Measurements from ENCODE around the gene COIL.
"Not testable (repeated sequence)": the region's sequence is repeated elsewhere in the genome, so short reads cannot be mapped to it uniquely, and the experiment has no call there.

GRCh38 chr17:56938206-56938605, 22.6 kb downstream of the COIL start:
- TF ChIP-seq POLR2A (IDR thresholded peaks at IDR 0.05; ENCODE audit: borderline replicate concordance, extremely low read depth, insufficient read depth, insufficient read length); CTCF (IDR thresholded peaks at IDR 0.05 in 2 of 3, conservative IDR thresholded peaks at IDR 0.05 in 1 of 3; ENCODE audit: borderline replicate concordance in 1 of 3, insufficient read depth in 1 of 3, low read depth in 2 of 3, low read length in 2 of 3): not testable (repeated sequence)
